Skeletal muscle satellite cell (primary cell): Measurements from ENCODE around the gene INSL3.
A peak's percentile ranks its signal among the peaks of the same experiment; 100 is the strongest.
"Not testable (repeated sequence)": the region's sequence is repeated elsewhere in the genome, so short reads cannot be mapped to it uniquely, and the experiment has no call there.

Experiments
- H3K27me3 ChIP-seq: 2 replicates; pipeline ENCODE4 v1.7.0; 2013; ENCODE audit warnings: low read length; ENCODE audit not compliant: control insufficient read depth, insufficient read depth
- H3K36me3 ChIP-seq: 2 replicates; pipeline ENCODE4 v1.7.0; 2013; ENCODE audit warnings: mild to moderate bottlenecking, control low read depth, low read length; ENCODE audit not compliant: insufficient read depth
- H3K4me1 ChIP-seq: 2 replicates; pipeline ENCODE4 v1.7.0; 2013; ENCODE audit warnings: low read length; ENCODE audit not compliant: control insufficient read depth, insufficient read depth
- H3K4me2 ChIP-seq: 2 replicates; pipeline ENCODE4 v1.7.0; 2013; ENCODE audit warnings: mild to moderate bottlenecking, low read length
- H3K4me3 ChIP-seq: 2 replicates; pipeline ENCODE4 v1.7.0; 2013; ENCODE audit warnings: low read length
- H3K9ac ChIP-seq: 2 replicates; pipeline ENCODE4 v1.7.0; 2013; ENCODE audit warnings: mild to moderate bottlenecking, low read depth, low read length, moderate library complexity
- H3K9me3 ChIP-seq: replicated peaks from 2 replicates; pipeline ENCODE4 v1.7.0; 2013; ENCODE audit warnings: mild to moderate bottlenecking, control low read depth, low read length

The INSL3 gene

GRCh38 chr19:17788632-17789031 is 32.7 kb downstream of the INSL3 start:
- Histone ChIP-seq H3K36me3 (no peaks in the 10 kb centered on the region), H3K4me3 (no peak overlapping the region), H3K9ac (no peak overlapping the region), H3K4me1 (no peaks in the 10 kb centered on the region), H3K27me3 (peaks cover 17% of the 10 kb centered on the region), H3K4me2 (no peak overlapping the region), H3K9me3 (no peaks in the 10 kb centered on the region)

- Histone ChIP-seq H3K4me1 (no peaks in the 10 kb centered on the region), H3K9me3 (no peaks in the 10 kb centered on the region), H3K27me3 (peaks cover 14% of the 10 kb centered on the region), H3K4me3 (no peak overlapping the region), H3K4me2 (no peak overlapping the region), H3K36me3 (no peaks in the 10 kb centered on the region), H3K9ac (no peak overlapping the region)
Measured at GRCh38 chr19:17787274-17787913, 33.9 kb downstream of the INSL3 start.

GRCh38 chr19:17784201-17785008 is 36.9 kb downstream of the INSL3 start:
- Histone ChIP-seq H3K27me3 (peaks cover 5% of the 10 kb centered on the region), H3K9me3 (no peaks in the 10 kb centered on the region), H3K9ac (no peak overlapping the region), H3K4me1 (no peaks in the 10 kb centered on the region), H3K4me3 (peak overlapping the region; percentile 3), H3K4me2 (peak overlapping the region; percentile 38), H3K36me3 (no peaks in the 10 kb centered on the region)

DNA sequence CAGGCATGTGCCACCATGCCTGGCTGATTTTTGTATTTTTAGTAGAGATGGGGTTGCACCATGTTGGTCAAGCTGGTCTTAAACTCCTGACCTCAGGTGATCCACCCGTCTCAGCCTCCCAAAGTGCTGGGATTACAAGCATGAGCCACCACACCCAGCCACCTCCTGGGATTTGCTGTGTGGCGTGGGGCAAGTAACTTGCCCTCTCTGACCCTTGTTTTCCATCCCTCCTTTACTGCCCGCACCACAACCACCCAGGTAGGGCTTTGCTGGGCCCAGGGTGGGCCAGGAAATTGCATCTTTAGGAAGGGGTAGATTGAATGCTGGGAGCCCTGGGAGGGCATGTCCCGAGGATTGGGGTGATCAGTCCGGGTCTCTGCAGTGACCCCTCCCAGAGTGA is 37.6 kb downstream of the INSL3 start:
- H3K4me1 ChIP-seq, H3K9ac ChIP-seq, H3K9me3 ChIP-seq, H3K36me3 ChIP-seq, H3K27me3 ChIP-seq, H3K4me2 ChIP-seq, H3K4me3 ChIP-seq: not testable (repeated sequence)

- Histone ChIP-seq H3K36me3 (no peaks in the 10 kb centered on the region), H3K9ac (no peak overlapping the region), H3K9me3 (no peaks in the 10 kb centered on the region), H3K4me2 (no peak overlapping the region), H3K27me3 (peaks cover 13% of the 10 kb centered on the region), H3K4me3 (no peak overlapping the region), H3K4me1 (peaks cover 7% of the 10 kb centered on the region)
Measured at GRCh38 chr19:17780781-17781180, 40.5 kb downstream of the INSL3 start.

DNA sequence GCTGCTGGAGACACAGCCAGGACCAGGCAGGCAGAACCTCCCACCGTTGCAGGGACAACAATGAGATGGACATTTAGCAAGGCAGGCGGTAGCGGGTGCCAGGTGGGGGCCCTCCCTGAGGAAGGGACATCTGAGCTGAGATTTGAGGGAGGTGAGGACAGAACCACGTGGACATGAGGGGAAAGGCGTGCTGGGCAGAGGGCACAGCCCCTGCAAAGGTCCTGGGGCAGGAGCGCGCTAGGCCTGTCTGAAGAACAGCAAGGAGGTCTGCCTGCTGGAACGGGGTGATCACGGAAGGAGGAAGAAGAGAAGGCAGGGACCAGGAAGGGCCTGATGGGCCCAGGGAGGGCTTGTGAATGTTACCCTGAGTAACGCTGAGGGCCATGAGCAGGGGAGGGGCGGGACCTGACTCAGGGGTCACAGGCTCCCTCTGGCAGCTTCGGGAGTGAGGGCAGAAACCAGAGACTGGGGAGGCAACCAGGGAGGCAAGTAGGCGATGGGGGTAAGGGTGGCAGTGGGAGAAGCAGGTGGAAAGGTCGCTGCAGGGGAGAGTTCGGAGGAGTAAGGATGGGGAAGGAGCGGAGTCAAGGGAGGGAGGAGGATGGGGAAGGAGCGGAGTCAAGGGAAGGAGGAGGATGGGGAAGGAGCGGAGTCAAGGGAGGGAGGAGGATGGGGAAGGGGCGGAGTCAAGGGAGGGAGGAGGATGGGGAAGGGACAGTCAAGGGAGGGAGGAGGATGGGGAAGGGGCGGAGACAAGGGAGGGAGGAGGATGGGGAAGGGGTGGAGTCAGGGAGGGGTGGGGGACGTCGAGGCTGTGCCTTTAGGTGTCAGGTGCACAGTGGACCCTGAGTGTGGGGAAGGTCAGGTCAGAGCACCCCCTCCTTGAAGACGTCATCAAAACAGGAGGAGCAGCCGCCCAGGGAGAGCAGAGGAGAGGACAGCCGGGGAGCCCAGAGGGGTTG is 42.1 kb downstream of the INSL3 start:
- Histone ChIP-seq H3K4me2 (peak overlapping the region; percentile 18), H3K27me3 (peaks cover 15% of the 10 kb centered on the region), H3K9ac (no peak overlapping the region), H3K9me3 (no peaks in the 10 kb centered on the region), H3K4me1 (peaks cover 7% of the 10 kb centered on the region), H3K36me3 (no peaks in the 10 kb centered on the region), H3K4me3 (no peak overlapping the region)

GRCh38 chr19:17778251-17778967 is 42.9 kb downstream of the INSL3 start:
- no peaks in the 10 kb centered on the region for H3K36me3 ChIP-seq
- H3K9ac ChIP-seq: no peak overlapping the region
- H3K27me3 ChIP-seq: peaks cover 15% of the 10 kb centered on the region
- H3K4me3 ChIP-seq: no peak overlapping the region
- no peaks in the 10 kb centered on the region for H3K9me3 ChIP-seq
- H3K4me2 ChIP-seq: peak overlapping the region; percentile 37
- H3K4me1 ChIP-seq: peaks cover 7% of the 10 kb centered on the region

DNA sequence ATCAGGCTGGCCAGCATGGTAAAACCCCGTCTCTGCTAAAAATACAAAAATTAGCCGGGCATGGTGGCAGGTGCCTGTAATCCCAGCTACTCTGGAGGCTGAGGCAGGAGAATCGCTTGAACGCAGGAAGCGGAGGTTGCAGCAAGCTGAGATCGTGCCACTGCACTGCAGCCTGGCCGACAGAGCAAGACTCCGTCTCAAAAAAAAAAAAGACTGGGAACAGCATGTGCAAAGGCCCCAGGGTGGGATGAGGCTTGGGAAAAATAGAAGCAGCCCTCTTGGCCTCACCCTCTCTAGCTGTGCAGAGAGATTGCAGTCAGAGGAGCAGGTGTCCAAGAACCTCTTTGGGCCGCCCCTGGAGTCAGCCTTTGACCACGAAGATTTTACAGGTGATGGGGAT is 43.5 kb downstream of the INSL3 start:
- H3K27me3 ChIP-seq: peaks cover 15% of the 10 kb centered on the region
- H3K9me3 ChIP-seq, H3K4me3 ChIP-seq, H3K36me3 ChIP-seq, H3K9ac ChIP-seq, H3K4me1 ChIP-seq, H3K4me2 ChIP-seq: not testable (repeated sequence)

DNA sequence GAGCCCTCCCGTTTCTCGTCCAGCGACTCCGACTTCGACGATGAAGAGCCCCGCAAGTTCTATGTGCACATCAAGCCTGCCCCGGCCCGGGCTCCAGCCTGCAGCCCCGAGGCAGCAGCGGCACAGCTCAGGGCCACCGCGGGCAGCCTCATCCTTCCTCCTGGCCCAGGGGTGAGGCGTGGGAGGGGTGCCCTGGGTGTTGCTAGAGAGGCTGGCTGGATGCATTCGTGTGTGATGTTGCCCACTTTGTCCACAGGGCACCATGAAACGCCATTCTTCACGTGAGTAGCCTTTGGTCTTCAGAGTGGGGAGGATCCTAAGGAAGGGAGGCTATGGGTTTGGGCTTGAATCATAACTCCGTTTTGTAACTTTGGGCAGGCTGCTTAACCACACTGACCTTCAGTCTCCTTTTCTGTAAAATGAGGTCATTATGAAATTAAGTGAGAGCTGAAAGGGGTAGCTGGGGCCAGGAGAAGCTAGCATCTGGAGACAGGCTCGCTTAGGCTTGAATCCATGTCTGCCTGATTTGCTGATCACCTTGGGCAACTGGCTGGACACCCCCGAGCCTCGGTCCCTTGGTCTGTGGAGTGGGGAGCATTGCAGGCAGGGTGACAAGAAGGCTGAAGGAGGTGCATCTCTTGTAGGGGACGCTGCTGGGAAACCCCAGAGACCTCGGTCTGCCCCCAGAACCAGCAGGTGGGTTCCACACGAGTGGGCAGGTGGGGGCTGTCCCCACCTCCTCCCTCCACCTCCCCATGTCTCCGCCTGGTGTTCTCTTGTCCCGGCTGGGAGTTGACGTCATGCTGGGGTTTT is 45.1 kb downstream of the INSL3 start:
- H3K36me3 ChIP-seq: no peaks in the 10 kb centered on the region
- H3K4me1 ChIP-seq: peaks cover 7% of the 10 kb centered on the region
- no peaks in the 10 kb centered on the region for H3K9me3 ChIP-seq
- no peak overlapping the region for H3K9ac ChIP-seq
- H3K27me3 ChIP-seq: peaks cover 15% of the 10 kb centered on the region
- no peak overlapping the region for H3K4me2 ChIP-seq
- no peak overlapping the region for H3K4me3 ChIP-seq

DNA sequence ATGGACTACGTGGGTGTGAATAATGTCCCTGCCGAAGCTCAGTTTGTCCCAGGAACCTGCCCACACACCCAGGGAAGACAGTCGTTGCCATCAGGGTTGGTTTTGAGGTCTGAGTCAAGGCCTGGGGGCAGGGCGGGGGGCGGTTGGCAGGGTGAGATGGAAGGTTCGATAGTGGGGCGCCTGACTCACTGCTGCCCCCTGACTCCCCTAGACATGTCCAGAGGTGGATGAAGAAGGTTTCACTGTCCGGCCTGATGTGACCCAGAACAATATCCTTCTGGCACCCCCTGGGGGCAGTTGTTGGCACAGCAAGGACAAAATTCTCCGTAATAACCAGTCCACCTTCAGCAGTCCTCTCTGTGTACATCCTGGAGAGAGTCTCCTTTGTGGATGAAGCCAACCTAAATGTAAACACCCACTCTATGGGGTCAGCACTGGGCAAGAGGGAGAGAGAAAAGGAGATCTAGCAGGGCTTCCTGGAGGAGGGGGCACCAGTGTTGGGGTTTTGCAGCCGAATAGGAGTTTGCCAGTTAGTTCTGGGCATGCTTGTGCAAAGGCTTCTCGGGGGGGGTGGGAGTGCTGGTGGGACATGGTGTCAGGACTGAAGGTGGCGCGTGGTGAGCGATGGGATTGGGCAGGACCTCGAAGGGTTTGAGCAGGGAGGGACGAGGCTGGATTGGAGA is 45.9 kb downstream of the INSL3 start:
- H3K36me3 ChIP-seq: no peaks in the 10 kb centered on the region
- H3K4me3 ChIP-seq: no peak overlapping the region
- no peak overlapping the region for H3K4me2 ChIP-seq
- no peaks in the 10 kb centered on the region for H3K9me3 ChIP-seq
- H3K27me3 ChIP-seq: peaks cover 15% of the 10 kb centered on the region
- H3K9ac ChIP-seq: no peak overlapping the region
- H3K4me1 ChIP-seq: peaks cover 7% of the 10 kb centered on the region
